Measurements from ENCODE around the gene ZNF335. TPM values are rescaled to one million over a fixed set of nuclear protein-coding genes. Genes with fewer than 3 reads are reported as not detected.
"Not testable (repeated sequence)": the region's sequence is repeated elsewhere in the genome, so short reads cannot be mapped to it uniquely, and the experiment has no call there.

The ZNF335 gene
- total RNA-seq, 1 experiment from 2014 or later = 26.9 TPM

- Mint-ChIP-seq H3K4me1 (ENCODE audit: insufficient read depth, unreplicated experiment) (no peaks in the 10 kb centered on the region), H3K27me3 (ENCODE audit: insufficient read depth, unreplicated experiment) (no peaks in the 10 kb centered on the region), H3K4me3 (ENCODE audit: unreplicated experiment) (peak overlapping the region; percentile 94), H3K27ac (ENCODE audit: low read depth, unreplicated experiment) (peak overlapping the region; percentile 92), H3K9me3 (ENCODE audit: unreplicated experiment) (no peaks in the 10 kb centered on the region), H3K36me3 (ENCODE audit: insufficient read depth, unreplicated experiment) (peaks cover 24% of the 10 kb centered on the region)
- no peak for TF ChIP-seq CTCF (IDR thresholded peaks at IDR 0.05; ENCODE audit: unreplicated experiment)
- ChIA-PET CTCF (interaction anchor here (0.6 to 2.4 kb wide), 19 partner anchors 10 to 412 kb away, joined by 3 to 10 read pairs (median 4); partner anchors contain the start of genes CTSA and NEURL2), POLR2A (interaction anchor here (0.6 to 6.6 kb wide), 37 partner anchors 10 to 755 kb away, joined by 3 to 123 read pairs (median 6); partner anchors contain the start of genes ACOT8, CTSA, DNTTIP1 and NEURL2)
- intact Hi-C loops (cut with micrococcal nuclease) = loop anchor here (2.0 to 10.0 kb wide), 4 partner anchors 29 to 139 kb away; partner anchors contain the start of genes ACOT8, DNTTIP1, WFDC3 and ZSWIM3
- DNase-seq (ENCODE audit: unreplicated experiment) = no peak
- TSS peak; percentile 76 for BruUV-seq (replicated peaks)
Measured at GRCh38 chr20:45934046-45934585, 37.9 kb downstream of the ZNF335 start.

- H3K27ac Mint-ChIP-seq (ENCODE audit: low read depth, unreplicated experiment) = peak overlapping the region; percentile 16
- no peaks in the 10 kb centered on the region for H3K9me3 Mint-ChIP-seq (ENCODE audit: unreplicated experiment)
- intact Hi-C loops (cut with micrococcal nuclease) = loop anchor here (2.0 to 10.0 kb wide), 4 partner anchors 29 to 139 kb away; partner anchors contain the start of genes ACOT8, DNTTIP1, WFDC3 and ZSWIM3
- peaks cover 20% of the 10 kb centered on the region for H3K36me3 Mint-ChIP-seq (ENCODE audit: insufficient read depth, unreplicated experiment)
- peak overlapping the region; percentile 94 for H3K4me3 Mint-ChIP-seq (ENCODE audit: unreplicated experiment)
- ChIA-PET CTCF (interaction anchor here (0.6 to 2.4 kb wide), 18 partner anchors 9 to 413 kb away, joined by 3 to 10 read pairs (median 4); partner anchors contain the start of genes CTSA, NEURL2 and ZSWIM1), POLR2A (interaction anchor here (0.6 to 6.6 kb wide), 24 partner anchors 9 to 576 kb away, joined by 3 to 123 read pairs (median 18); partner anchors contain the start of genes ACOT8, CTSA, DNTTIP1 and NEURL2)
- H3K27me3 Mint-ChIP-seq (ENCODE audit: insufficient read depth, unreplicated experiment) = no peaks in the 10 kb centered on the region
- peak; percentile 81 for DNase-seq (ENCODE audit: unreplicated experiment)
- TF ChIP-seq CTCF (IDR thresholded peaks at IDR 0.05; ENCODE audit: unreplicated experiment) = peak; percentile 39
- no peaks in the 10 kb centered on the region for H3K4me1 Mint-ChIP-seq (ENCODE audit: insufficient read depth, unreplicated experiment)
- BruUV-seq (replicated peaks) = no TSS peak
Measured at GRCh38 chr20:45933266-45934045, 38.5 kb downstream of the ZNF335 start.

- not testable (repeated sequence) for DNase-seq (ENCODE audit: unreplicated experiment); BruUV-seq (replicated peaks); H3K9me3 Mint-ChIP-seq (ENCODE audit: unreplicated experiment); H3K27ac Mint-ChIP-seq (ENCODE audit: low read depth, unreplicated experiment); H3K4me3 Mint-ChIP-seq (ENCODE audit: unreplicated experiment); H3K4me1 Mint-ChIP-seq (ENCODE audit: insufficient read depth, unreplicated experiment); H3K27me3 Mint-ChIP-seq (ENCODE audit: insufficient read depth, unreplicated experiment)
- ChIA-PET POLR2A (interaction anchor here (3.9 kb wide), 1 partner anchor 153 kb away, joined by 18 read pairs; no protein-coding TSS in a partner anchor), CTCF (interaction anchor here (0.7 to 0.9 kb wide), 2 partner anchors 39 to 40 kb away, joined by 3 to 4 read pairs; no protein-coding TSS in a partner anchor)
- peaks cover 16% of the 10 kb centered on the region for H3K36me3 Mint-ChIP-seq (ENCODE audit: insufficient read depth, unreplicated experiment)
- intact Hi-C loops (cut with micrococcal nuclease) = loop anchor here (10.0 kb wide), 1 partner anchor 137 kb away; the partner anchor contains the start of genes DNTTIP1 and WFDC3
Measured at GRCh38 chr20:45931680-45932079, 40.3 kb downstream of the ZNF335 start.

GRCh38 chr20:45927071-45927878, 44.7 kb downstream of the ZNF335 start:
- ChIA-PET CTCF (interaction anchor here (0.6 to 1.4 kb wide), 8 partner anchors 12 to 141 kb away, joined by 3 to 4 read pairs (median 3); partner anchors contain the start of genes CTSA and ZSWIM1), POLR2A (interaction anchor here (0.6 to 1.3 kb wide), 7 partner anchors 10 to 1328 kb away, joined by 3 to 4 read pairs (median 3); no protein-coding TSS in a partner anchor)
- Mint-ChIP-seq H3K4me1 (ENCODE audit: insufficient read depth, unreplicated experiment) (peaks cover 5% of the 10 kb centered on the region), H3K9me3 (ENCODE audit: unreplicated experiment) (no peaks in the 10 kb centered on the region), H3K4me3 (ENCODE audit: unreplicated experiment) (no peak overlapping the region), H3K27ac (ENCODE audit: low read depth, unreplicated experiment) (no peak overlapping the region), H3K36me3 (ENCODE audit: insufficient read depth, unreplicated experiment) (peaks cover under 1% of the 10 kb centered on the region), H3K27me3 (ENCODE audit: insufficient read depth, unreplicated experiment) (peaks cover 1% of the 10 kb centered on the region)
- DNase-seq (ENCODE audit: unreplicated experiment) = no peak
- intact Hi-C loops (cut with micrococcal nuclease) = no loop called here
- no TSS peak for BruUV-seq (replicated peaks)
- no peak for TF ChIP-seq CTCF (IDR thresholded peaks at IDR 0.05; ENCODE audit: unreplicated experiment)
